ENCODE measurements around the gene TENT4B.

GRCh38 chr16:50224286-50224685, 71.2 kb downstream of the TENT4B start:
- TF ChIP-seq CTCF (IDR thresholded peaks at IDR 0.05) (no peak), EZH2 (IDR thresholded peaks at IDR 0.05) (no peak)

Measured in neural progenitor cell (in vitro differentiated cells).